ENCODE data around the gene TOR1AIP2.

The TOR1AIP2 gene

GRCh38 chr1:179877586-179878265 lies at the start of gene TOR1AIP2:
TSS of gene TOR1AIP2 (minus strand) at chr1:179877803. CDS start at chr1:179852665, 25,138 bp downstream.
- peak; percentile 93 for DNase-seq

- DNase-seq: no peak
Observed at GRCh38 chr1:179926850-179927205, 49.2 kb upstream of the TOR1AIP2 start.

- DNase-seq: no peak
Observed at GRCh38 chr1:179925922-179926849, 48.6 kb upstream of the TOR1AIP2 start.

- no peak for DNase-seq
Observed at GRCh38 chr1:179925302-179925701, 47.7 kb upstream of the TOR1AIP2 start.

GRCh38 chr1:179924268-179924667 lies 46.7 kb upstream of the TOR1AIP2 start:
- no peak for DNase-seq

- no peak for DNase-seq
Observed at GRCh38 chr1:179923029-179923428, 45.4 kb upstream of the TOR1AIP2 start.

- no peak for DNase-seq
Observed at GRCh38 chr1:179921981-179922872, 44.6 kb upstream of the TOR1AIP2 start.

- no peak for DNase-seq
Observed at GRCh38 chr1:179921472-179921871, 43.9 kb upstream of the TOR1AIP2 start.

- DNase-seq: no peak
Observed at GRCh38 chr1:179917601-179918429, 40.2 kb upstream of the TOR1AIP2 start.

GRCh38 chr1:179911812-179912211 lies 34.2 kb upstream of the TOR1AIP2 start:
- no peak for DNase-seq

GRCh38 chr1:179910934-179911333 lies 33.3 kb upstream of the TOR1AIP2 start:
- no peak for DNase-seq

- DNase-seq: no peak
Observed at GRCh38 chr1:179889589-179889988, 12.0 kb upstream of the TOR1AIP2 start.

- no peak for DNase-seq
Observed at GRCh38 chr1:179888071-179888470, 10.5 kb upstream of the TOR1AIP2 start.

GRCh38 chr1:179883745-179884138 lies 6.1 kb upstream of the TOR1AIP2 start:
- no peak for DNase-seq

GRCh38 chr1:179883040-179883744 lies 5.6 kb upstream of the TOR1AIP2 start:
- no peak for DNase-seq

- peak; percentile 98 for DNase-seq
Observed at GRCh38 chr1:179882253-179883039, 4.8 kb upstream of the TOR1AIP2 start, which contains the start of gene TOR1AIP1. TSS of gene TOR1AIP1 (plus strand) at chr1:179882285. CDS start at chr1:179882503, 218 bp downstream.

GRCh38 chr1:179881642-179882252 lies 4.1 kb upstream of the TOR1AIP2 start:
- DNase-seq: no peak

GRCh38 chr1:179879797-179880196 lies 2.2 kb upstream of the TOR1AIP2 start:
- no peak for DNase-seq

GRCh38 chr1:179876300-179876715 lies 1.3 kb downstream of the TOR1AIP2 start:
- no peak for DNase-seq
